HepG2 (cell line): ENCODE results near the gene SLC24A2. TPM values are rescaled to one million over a fixed set of nuclear protein-coding genes. Genes with fewer than 3 reads are reported as not detected.

Experiments used
- ATAC-seq: fragments of 200-7000 bp; cut with Tn5 transposase; 3 replicates; pipeline ENCODE4 v1.9.1; 2020; ENCODE audit warnings: mild to moderate bottlenecking, moderate library complexity
- BruUV-seq: library from RNA; stranded (reverse); fragments of 400-500 nt; replicated peaks from 2 replicates; lab custom pipeline; 2021; lab: Mats Ljungman, UMichigan
- CTCF ChIA-PET: fragments of 300-600 bp; formaldehyde crosslinking; extraction: SDS; loops from one replicate; lab custom pipeline; 2021; ENCODE audit warnings: low total read pairs, inconsistent platforms, low intra/inter-chr PET ratio; lab: Yijun Ruan, JAX
- POLR2A ChIA-PET: fragments of 350-600 bp; sonication (Branson Sonifier 250); formaldehyde crosslinking; loops from one replicate; lab custom pipeline; 2020; ENCODE audit warnings: antibody characterized with exemption, inconsistent platforms; lab: Yijun Ruan, JAX
- DNase-seq: peaks from one replicate; pipeline ENCODE4 v3.0.0-alpha.2; 2015; ENCODE audit warnings: low spot score
- FAIRE-seq: peaks from 3 replicates; lab custom pipeline; 2011; peaks lifted over from hg19 to GRCh38; lab: Jason Lieb, UNC
- H2AFZ ChIP-seq: one replicate; pipeline ENCODE4 v1.6.1; 2011; ENCODE audit warnings: low read length, inconsistent platforms
- H3K27ac ChIP-seq: fragments of 300-600 bp; 3 replicates; pipeline ENCODE4 v1.8.0; 2011; ENCODE audit warnings: mixed run types, mild to moderate bottlenecking, mixed read lengths, low read length, inconsistent platforms; ENCODE audit not compliant: insufficient read depth; ENCODE audit errors: extremely low read length
- H3K27me3 ChIP-seq, 2 experiments: fragments of 200-600 bp in 1 of 2; 2 replicates in 1 of 2; 3 replicates in 1 of 2; pipeline versions ENCODE4 v1.6.0 to v1.8.0; 2011; ENCODE audit warnings: low read length in 2 of 2, mild to moderate bottlenecking in 2 of 2, moderate library complexity in 2 of 2, inconsistent platforms in 1 of 2; ENCODE audit not compliant: insufficient read depth in 2 of 2, control insufficient read depth in 1 of 2
- H3K36me3 ChIP-seq, 2 experiments: fragments of 200-600 bp in 1 of 2; replicated peaks in 1 of 2; 2 replicates in 1 of 2; 3 replicates in 1 of 2; pipeline versions ENCODE4 v1.5.1 to v1.8.0; 2011; ENCODE audit warnings: low read length in 2 of 2, inconsistent platforms in 1 of 2; ENCODE audit not compliant: insufficient read depth in 2 of 2, control insufficient read depth in 1 of 2
- H3K4me1 ChIP-seq: 2 replicates; pipeline ENCODE4 v1.5.1; 2012; ENCODE audit warnings: low read length, inconsistent platforms; ENCODE audit not compliant: insufficient read depth
- H3K4me2 ChIP-seq: 2 replicates; pipeline ENCODE4 v1.6.0; 2011; ENCODE audit warnings: low read depth, low read length, inconsistent platforms
- H3K4me3 ChIP-seq, 3 experiments: fragments of 200-600 bp in 1 of 3; sonication (generic), shearing (Covaris generic) in 1 of 3; replicated peaks in 1 of 3; 2 replicates each; pipeline ENCODE4 v1.5.1; 2011 to 2016; ENCODE audit warnings: low read length in 3 of 3, inconsistent platforms in 2 of 3, low read depth in 2 of 3, mild to moderate bottlenecking in 2 of 3, control low read depth in 1 of 3, mixed read lengths in 1 of 3; ENCODE audit not compliant: insufficient read depth in 1 of 3
- H3K79me2 ChIP-seq: one replicate; pipeline ENCODE4 v1.6.1; 2011; ENCODE audit warnings: low read length, inconsistent platforms; ENCODE audit not compliant: insufficient read depth
- H3K9ac ChIP-seq: 2 replicates; pipeline ENCODE4 v1.6.0; 2011; ENCODE audit warnings: mild to moderate bottlenecking, low read depth, low read length, inconsistent platforms; ENCODE audit not compliant: insufficient read depth
- H3K9me3 ChIP-seq: 2 replicates; pipeline ENCODE4 v1.5.1; 2012; ENCODE audit warnings: mild to moderate bottlenecking, low read length
- H4K20me1 ChIP-seq: 2 replicates; pipeline ENCODE4 v1.6.0; 2011; ENCODE audit warnings: inconsistent platforms, mild to moderate bottlenecking, low read length, moderate library complexity; ENCODE audit not compliant: insufficient read depth
- PRPF4 ChIP-seq: fragments of 200-400 bp; formaldehyde crosslinking; IDR thresholded peaks from 2 replicates; pipeline ENCODE4 v1.6.1; 2016; ENCODE audit warnings: low read length, low read depth; ENCODE audit not compliant: poor library complexity, severe bottlenecking
- RBFOX2 ChIP-seq: fragments of 200-400 bp; formaldehyde crosslinking; IDR thresholded peaks from 2 replicates; pipeline ENCODE4 v1.6.1; 2017; ENCODE audit warnings: low read depth, mild to moderate bottlenecking, low read length
- TCF7L2 ChIP-seq: IDR thresholded peaks from 2 replicates; pipeline ENCODE4 v1.6.1; 2011; ENCODE audit warnings: mild to moderate bottlenecking, low read depth, low read length, moderate library complexity
- YY1 ChIP-seq: IDR thresholded peaks from 2 replicates; pipeline ENCODE4 v1.6.1; 2011; ENCODE audit warnings: low read length, low read depth, moderate library complexity, mild to moderate bottlenecking; ENCODE audit not compliant: insufficient read depth, insufficient replicate concordance
- ZNF10 ChIP-seq: sonication (generic); formaldehyde crosslinking; IDR thresholded peaks from 2 replicates; pipeline ENCODE4 v1.4.0; 2020; ENCODE audit warnings: mild to moderate bottlenecking, low read depth, missing genetic modification reagents, borderline replicate concordance
- ZNF17 ChIP-seq: sonication (generic); formaldehyde crosslinking; IDR thresholded peaks from 2 replicates; pipeline ENCODE4 v1.5.0; 2020; ENCODE audit warnings: mild to moderate bottlenecking, missing genetic modification reagents
- ZNF274 ChIP-seq: sonication (generic); formaldehyde crosslinking; IDR thresholded peaks from 2 replicates; pipeline ENCODE4 v1.5.1; 2020; ENCODE audit warnings: mild to moderate bottlenecking, missing genetic modification reagents
- ZNF441 ChIP-seq: sonication (generic); formaldehyde crosslinking; IDR thresholded peaks from 2 replicates; pipeline ENCODE4 v1.7.0; 2021; ENCODE audit warnings: missing genetic modification reagents, borderline replicate concordance
- ZNF644 ChIP-seq: IDR thresholded peaks from 2 replicates; pipeline ENCODE4 v1.6.1; 2016; ENCODE audit warnings: low read depth
- WGBS: methylation state at CpG from one replicate; pipeline ENCODE4 v1.1.6; 2017; ENCODE audit warnings: low lambda C conversion rate; 5-methylcytosine and 5-hydroxymethylcytosine counted together
- in situ Hi-C: cut with HindIII; loops from 2 replicates; pipeline ENCODE4 v1.10.0; 2017; ENCODE audit warnings: low pct_unique_long_range_greater_than_20kb; ENCODE audit not compliant: extremely low pct_ligation_motif_present
- intact Hi-C: fragments of 100-400 bp; cut with micrococcal nuclease; formaldehyde crosslinking; loops from one replicate; pipeline ENCODE4 v1.10.0; 2022; ENCODE audit not compliant: unreplicated experiment
- polyA plus RNA-seq, 8 experiments: library from polyadenylated mRNA; depleted of rRNA in 3 of 8; stranded (reverse) in 7 of 8; unstranded in 1 of 8; fragments of >200 nt; fragmentation: Illumina TruSeq in 4 of 8; extraction: Trizol in 4 of 8; gene quantifications; 2 replicates each; pipeline versions ENCODE4 v1.2.1 to v1.2.3, GENCODE V29; 2011 to 2016; ENCODE audit warnings: low read depth in 4 of 8, missing spikeins in 1 of 8, mixed read lengths in 1 of 8; ENCODE audit not compliant: insufficient read depth in 1 of 8
- total RNA-seq, 5 experiments: library from RNA; depleted of rRNA; stranded (reverse); fragments of >200 nt; fragmentation: Illumina TruSeq; extraction: Trizol; gene quantifications; 2 replicates each; pipeline ENCODE4 v1.2.3, GENCODE V29; 2016; ENCODE audit warnings: low read depth in 1 of 5
- TF ChIP-seq, protein P1 (sequence below), 2 experiments: fragments of 450-650 bp in 1 of 2; sonication (generic) in 1 of 2; formaldehyde crosslinking; IDR thresholded peaks; 2 replicates each; pipeline versions ENCODE4 v1.5.0 to v1.8.0; 2020 to 2022; ENCODE audit warnings: mild to moderate bottlenecking in 1 of 2, missing genetic modification reagents in 1 of 2
- TF ChIP-seq, protein P2 (sequence below): sonication (generic); formaldehyde crosslinking; IDR thresholded peaks from 2 replicates; pipeline ENCODE4 v1.9.0; 2021; ENCODE audit warnings: missing genetic modification reagents, borderline replicate concordance
- TF ChIP-seq, protein P3 (sequence below): sonication (generic); formaldehyde crosslinking; IDR thresholded peaks from 2 replicates; pipeline ENCODE4 v1.9.0; 2021; ENCODE audit warnings: missing genetic modification reagents, mild to moderate bottlenecking, borderline replicate concordance

Gene SLC24A2
- total and polyA plus RNA-seq, 2 of the 13 experiments (the other 11 are each of a cell fraction or from before 2014, with no cell fraction given) = under 0.01 TPM; not detected in 1

DNA sequence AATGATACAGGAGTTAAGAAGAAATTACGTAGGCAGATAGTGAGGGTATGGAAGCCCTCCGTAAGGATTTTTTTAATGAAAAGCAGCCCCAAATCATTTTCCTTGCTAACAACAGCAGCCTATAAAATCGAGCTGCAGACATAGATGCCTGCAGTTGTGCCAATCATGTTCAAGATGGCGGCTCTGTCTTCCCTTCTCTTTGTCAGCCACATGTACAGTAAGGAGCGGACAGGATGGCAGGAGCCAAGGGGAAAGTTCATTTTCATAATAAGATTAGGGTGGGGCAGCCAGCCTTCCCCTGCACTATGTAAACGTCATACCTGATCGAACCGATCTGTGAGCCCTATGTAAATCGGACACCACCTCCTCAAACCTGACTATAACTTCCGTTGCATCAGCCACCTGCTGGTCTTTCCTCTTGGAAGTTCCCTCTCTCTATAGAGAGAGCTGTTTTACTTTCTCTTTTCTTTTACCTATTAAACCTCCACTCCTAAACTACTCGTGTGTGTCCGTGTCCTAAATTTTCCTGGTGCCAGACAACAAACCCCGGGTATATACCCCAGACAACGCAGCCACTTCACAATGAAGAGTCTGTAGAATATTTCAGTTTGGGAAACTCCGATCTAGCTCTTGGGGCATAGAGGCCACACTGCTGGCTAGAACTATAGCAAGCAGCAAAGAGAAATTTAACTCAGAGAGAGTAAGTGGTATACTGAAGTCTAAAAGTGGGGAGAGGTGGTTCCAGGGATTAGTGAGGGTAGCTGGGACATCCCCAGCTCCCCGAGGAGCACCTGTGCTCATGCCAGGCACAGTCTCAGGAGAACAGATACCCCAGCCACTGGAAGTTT, 20.8 kb upstream of the SLC24A2 start:
- no peak for DNase-seq
- in situ Hi-C loops (no loop called here), intact Hi-C loops (no loop called here)
- Histone ChIP-seq H3K9me3 (0 out of 2 replicates have a peak, but pooled peaks cover 5% of the 10 kb centered on the region), H3K4me2 (peak overlapping the region; percentile 65), H3K27me3 (no peaks in the 10 kb centered on the region), H3K36me3 (no peaks in the 10 kb centered on the region), H3K4me3 (peak overlapping the region in 2 of 3 experiments; percentile 37 to 38; a peak in 3 of 6 replicates), H3K79me2 (no peaks in the 10 kb centered on the region), H4K20me1 (no peaks in the 10 kb centered on the region), H2AFZ (peak overlapping the region; percentile 23), H3K27ac (no peak overlapping the region), H3K4me1 (no peaks in the 10 kb centered on the region), H3K9ac (no peak overlapping the region)
- TF ChIP-seq YY1 (peak; percentile 20), ZNF644 (CRISPR knock-in tag) (peak; percentile 92), ZNF17 (CRISPR knock-in tag) (no peak)
- TF ChIP-seq, protein P1, sequence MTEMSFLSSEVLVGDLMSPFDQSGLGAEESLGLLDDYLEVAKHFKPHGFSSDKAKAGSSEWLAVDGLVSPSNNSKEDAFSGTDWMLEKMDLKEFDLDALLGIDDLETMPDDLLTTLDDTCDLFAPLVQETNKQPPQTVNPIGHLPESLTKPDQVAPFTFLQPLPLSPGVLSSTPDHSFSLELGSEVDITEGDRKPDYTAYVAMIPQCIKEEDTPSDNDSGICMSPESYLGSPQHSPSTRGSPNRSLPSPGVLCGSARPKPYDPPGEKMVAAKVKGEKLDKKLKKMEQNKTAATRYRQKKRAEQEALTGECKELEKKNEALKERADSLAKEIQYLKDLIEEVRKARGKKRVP (CRISPR knock-in tag; IDR thresholded peaks at IDR 0.05) = 0 out of 4 replicates have a peak, but pooled peaks of 1 of the 2 experiments have one; percentile 49
- ATAC-seq = peak; percentile 64
- POLR2A ChIA-PET = no interaction called here
- no TSS peak for BruUV-seq
- CTCF ChIA-PET = no interaction called here
- FAIRE-seq = no peak
- WGBS = 22% methylated on average over 15 of the region's 16 CpGs

DNA sequence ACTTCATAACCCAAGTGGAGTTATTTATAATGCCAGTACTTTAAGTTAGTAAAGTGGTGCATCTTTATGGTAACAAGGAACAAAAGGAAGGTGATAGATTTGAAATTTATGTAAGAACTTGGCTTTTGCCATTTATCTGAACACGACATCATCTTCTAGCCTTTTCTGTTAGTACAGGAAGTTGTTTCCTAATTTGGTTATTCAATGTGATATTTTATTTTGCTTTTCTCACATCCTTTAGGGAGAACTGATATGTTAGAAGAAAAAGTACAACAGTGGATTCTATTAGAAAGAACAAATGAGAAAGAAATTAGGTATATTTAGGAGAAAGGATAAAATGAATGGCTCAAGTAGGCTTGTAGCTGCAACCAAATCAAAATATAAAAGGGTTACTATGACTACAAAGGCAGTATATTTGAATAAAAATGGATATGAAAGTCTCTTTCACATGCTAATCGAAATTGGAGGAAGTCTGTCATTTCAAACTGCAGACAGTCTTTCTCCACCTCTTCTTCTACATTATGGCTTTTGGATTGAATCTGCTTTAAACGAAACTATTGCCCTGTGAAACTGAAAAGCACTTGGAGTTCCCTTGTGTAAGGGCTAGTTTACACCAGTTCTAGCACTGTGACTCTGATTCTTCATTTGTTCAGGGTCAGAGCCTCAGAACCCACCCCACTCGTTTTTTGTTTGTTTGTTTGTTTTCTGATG, 18.5 kb upstream of the SLC24A2 start:
- CTCF ChIA-PET = no interaction called here
- in situ Hi-C loops = no loop called here
- Histone ChIP-seq H3K36me3 (no peaks in the 10 kb centered on the region), H3K9ac (no peak overlapping the region), H4K20me1 (no peaks in the 10 kb centered on the region), H3K27me3 (no peaks in the 10 kb centered on the region), H3K27ac (no peak overlapping the region), H2AFZ (no peak overlapping the region), H3K4me3 (no peak overlapping the region), H3K9me3 (no peaks in the 10 kb centered on the region), H3K4me2 (no peak overlapping the region), H3K4me1 (no peaks in the 10 kb centered on the region), H3K79me2 (no peaks in the 10 kb centered on the region)
- 1% methylated on average over 4 of the region's 4 CpGs for WGBS
- intact Hi-C loops = no loop called here
- POLR2A ChIA-PET = no interaction called here
- ATAC-seq = no peak
- BruUV-seq = no TSS peak
- FAIRE-seq = no peak
- DNase-seq = no peak
- no peak for TF ChIP-seq TCF7L2
- no peak for TF ChIP-seq PRPF4
- no peak for TF ChIP-seq ZNF10 (CRISPR knock-in tag)
- TF ChIP-seq, protein P2, sequence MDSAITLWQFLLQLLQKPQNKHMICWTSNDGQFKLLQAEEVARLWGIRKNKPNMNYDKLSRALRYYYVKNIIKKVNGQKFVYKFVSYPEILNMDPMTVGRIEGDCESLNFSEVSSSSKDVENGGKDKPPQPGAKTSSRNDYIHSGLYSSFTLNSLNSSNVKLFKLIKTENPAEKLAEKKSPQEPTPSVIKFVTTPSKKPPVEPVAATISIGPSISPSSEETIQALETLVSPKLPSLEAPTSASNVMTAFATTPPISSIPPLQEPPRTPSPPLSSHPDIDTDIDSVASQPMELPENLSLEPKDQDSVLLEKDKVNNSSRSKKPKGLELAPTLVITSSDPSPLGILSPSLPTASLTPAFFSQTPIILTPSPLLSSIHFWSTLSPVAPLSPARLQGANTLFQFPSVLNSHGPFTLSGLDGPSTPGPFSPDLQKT (CRISPR knock-in tag) = no peak
- no peak for TF ChIP-seq ZNF441 (CRISPR knock-in tag)
- TF ChIP-seq RBFOX2 = no peak
- no peak for TF ChIP-seq ZNF274
- TF ChIP-seq, protein P3, sequence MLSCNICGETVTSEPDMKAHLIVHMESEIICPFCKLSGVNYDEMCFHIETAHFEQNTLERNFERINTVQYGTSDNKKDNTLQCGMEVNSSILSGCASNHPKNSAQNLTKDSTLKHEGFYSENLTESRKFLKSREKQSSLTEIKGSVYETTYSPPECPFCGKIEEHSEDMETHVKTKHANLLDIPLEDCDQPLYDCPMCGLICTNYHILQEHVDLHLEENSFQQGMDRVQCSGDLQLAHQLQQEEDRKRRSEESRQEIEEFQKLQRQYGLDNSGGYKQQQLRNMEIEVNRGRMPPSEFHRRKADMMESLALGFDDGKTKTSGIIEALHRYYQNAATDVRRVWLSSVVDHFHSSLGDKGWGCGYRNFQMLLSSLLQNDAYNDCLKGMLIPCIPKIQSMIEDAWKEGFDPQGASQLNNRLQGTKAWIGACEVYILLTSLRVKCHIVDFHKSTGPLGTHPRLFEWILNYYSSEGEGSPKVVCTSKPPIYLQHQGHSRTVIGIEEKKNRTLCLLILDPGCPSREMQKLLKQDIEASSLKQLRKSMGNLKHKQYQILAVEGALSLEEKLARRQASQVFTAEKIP (CRISPR knock-in tag) = no peak
